CD4-positive, alpha-beta T cell treated with Interleukin-2 at 100 ng/mL for 4 hours (primary cell): ENCODE results near the gene SLC3A2.

Source experiments
- DNase-seq: peaks from one replicate; pipeline ENCODE4 v3.0.0-alpha.2; 2020; ENCODE audit warnings: low spot score

Gene SLC3A2

GRCh38 chr11:62881579-62882430 lies 1.1 kb downstream of the SLC3A2 start:
- DNase-seq: peak; percentile 95

DNA sequence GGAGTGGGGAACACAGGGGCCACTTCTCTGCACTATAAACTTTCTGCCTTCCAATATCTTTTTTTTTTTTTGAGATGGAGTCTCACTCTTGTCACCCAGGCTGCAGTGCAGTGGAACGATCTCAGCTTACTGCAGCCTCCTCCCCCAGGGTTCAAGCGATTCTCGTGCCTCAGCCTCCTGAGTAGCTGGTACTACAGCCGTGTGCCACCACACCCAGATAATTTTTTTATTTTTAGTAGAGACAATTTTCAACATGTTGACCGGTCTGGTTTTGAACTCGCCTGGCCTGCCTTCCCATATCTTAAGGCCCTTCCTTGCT lies 1.7 kb downstream of the SLC3A2 start:
- DNase-seq: no peak

DNA sequence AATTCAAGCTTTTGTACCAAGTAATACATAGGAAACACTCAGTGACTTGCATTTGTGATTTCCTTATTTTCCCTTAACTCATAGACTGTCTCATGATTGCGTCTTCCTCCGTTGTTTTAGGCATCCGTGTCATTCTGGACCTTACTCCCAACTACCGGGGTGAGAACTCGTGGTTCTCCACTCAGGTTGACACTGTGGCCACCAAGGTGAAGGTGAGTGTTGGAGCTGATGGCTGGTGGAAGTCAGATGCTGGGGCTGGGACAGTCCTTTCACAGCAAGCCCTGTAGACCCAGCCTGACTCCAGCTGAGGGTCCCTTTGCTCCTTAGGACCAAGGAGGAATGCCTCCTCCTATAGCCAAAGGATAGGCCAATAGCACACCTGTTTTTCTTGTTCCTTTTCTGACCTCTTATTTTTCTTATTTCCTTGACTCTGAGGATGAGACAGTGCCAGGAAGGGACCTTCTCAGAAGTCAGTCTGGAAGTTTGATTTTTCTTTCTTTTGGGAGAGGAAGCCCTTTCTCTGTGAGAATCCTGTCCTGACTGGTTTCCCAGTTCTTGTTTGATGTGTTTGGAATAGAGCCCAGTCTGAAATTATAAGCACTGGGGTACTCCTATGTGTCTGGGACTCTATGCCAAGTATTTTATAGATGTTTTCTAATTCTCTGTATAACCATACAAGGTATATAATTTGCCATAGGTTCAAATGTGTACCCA lies 2.2 kb downstream of the SLC3A2 start:
- no peak for DNase-seq

- no peak for DNase-seq
These were observed 3.0 kb downstream of the SLC3A2 start for GRCh38 chr11:62883673-62884072.

DNA sequence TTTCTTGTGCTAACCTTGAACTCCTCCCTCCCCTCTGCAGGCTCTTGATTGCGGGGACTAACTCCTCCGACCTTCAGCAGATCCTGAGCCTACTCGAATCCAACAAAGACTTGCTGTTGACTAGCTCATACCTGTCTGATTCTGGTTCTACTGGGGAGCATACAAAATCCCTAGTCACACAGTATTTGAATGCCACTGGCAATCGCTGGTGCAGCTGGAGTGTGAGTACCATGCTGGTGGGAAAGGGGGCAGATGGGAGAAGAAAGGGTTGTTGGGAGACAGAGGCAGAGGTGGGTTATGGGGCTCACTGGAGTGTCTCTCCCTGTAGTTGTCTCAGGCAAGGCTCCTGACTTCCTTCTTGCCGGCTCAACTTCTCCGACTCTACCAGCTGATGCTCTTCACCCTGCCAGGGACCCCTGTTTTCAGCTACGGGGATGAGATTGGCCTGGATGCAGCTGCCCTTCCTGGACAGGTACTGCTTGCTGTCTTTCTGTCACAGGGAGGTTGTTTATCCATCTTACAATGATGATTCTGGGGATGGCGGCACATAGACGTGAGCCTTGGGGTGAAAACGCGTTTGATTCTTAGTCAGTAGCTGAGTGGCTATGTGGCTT lies 4.5 kb downstream of the SLC3A2 start:
- DNase-seq: no peak

DNA sequence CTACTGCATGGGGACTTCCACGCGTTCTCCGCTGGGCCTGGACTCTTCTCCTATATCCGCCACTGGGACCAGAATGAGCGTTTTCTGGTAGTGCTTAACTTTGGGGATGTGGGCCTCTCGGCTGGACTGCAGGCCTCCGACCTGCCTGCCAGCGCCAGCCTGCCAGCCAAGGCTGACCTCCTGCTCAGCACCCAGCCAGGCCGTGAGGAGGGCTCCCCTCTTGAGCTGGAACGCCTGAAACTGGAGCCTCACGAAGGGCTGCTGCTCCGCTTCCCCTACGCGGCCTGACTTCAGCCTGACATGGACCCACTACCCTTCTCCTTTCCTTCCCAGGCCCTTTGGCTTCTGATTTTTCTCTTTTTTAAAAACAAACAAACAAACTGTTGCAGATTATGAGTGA lies 7.7 kb downstream of the SLC3A2 start:
- DNase-seq: no peak

- DNase-seq: no peak
These were observed 8.4 kb downstream of the SLC3A2 start for GRCh38 chr11:62889126-62889483.

DNA sequence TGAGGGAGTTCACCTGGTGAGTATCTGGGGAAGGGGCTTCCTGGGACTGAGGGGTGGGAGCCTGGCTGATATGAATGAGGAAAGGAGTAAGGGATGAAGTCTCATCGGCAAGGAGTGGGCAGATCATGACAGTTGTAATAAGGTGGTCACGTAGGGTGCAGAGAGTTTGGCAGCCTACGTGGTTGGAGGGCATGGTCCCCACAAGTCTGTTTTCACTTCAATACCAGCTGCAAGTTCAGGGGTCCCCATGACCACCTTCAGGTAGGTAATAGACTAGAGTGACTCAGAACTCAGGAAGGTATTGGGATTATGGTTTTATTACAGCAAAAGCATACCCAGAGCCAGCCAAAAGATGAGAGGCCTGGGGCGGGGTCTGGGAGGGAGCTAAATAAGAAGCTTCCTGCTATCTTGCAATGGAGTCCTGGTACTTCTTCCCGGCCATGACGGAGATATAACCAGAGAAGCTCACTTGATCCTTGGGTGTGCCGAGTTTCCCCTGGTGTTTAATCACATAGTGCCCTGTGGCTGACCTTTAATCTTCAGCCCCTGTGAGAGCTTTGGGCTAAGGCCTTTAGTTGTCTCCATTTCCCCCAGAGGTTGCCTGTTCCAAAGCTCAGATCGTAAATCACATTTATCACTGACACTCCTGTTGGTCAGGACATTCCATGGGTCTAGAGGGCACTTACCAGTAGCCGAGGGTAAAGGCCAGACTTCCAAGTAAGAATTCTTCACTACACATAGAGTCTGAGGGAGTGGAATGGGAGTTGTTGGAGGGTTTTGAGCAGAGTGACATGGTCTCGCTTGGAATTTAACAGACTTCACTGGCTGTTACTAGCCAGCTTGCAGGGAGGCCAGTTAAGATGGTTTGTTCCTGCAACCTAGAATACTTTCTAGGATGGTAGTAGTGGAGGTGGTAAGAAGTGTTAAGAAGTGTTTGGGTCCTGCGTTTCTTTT lies 9.1 kb downstream of the SLC3A2 start:
- DNase-seq: no peak

DNA sequence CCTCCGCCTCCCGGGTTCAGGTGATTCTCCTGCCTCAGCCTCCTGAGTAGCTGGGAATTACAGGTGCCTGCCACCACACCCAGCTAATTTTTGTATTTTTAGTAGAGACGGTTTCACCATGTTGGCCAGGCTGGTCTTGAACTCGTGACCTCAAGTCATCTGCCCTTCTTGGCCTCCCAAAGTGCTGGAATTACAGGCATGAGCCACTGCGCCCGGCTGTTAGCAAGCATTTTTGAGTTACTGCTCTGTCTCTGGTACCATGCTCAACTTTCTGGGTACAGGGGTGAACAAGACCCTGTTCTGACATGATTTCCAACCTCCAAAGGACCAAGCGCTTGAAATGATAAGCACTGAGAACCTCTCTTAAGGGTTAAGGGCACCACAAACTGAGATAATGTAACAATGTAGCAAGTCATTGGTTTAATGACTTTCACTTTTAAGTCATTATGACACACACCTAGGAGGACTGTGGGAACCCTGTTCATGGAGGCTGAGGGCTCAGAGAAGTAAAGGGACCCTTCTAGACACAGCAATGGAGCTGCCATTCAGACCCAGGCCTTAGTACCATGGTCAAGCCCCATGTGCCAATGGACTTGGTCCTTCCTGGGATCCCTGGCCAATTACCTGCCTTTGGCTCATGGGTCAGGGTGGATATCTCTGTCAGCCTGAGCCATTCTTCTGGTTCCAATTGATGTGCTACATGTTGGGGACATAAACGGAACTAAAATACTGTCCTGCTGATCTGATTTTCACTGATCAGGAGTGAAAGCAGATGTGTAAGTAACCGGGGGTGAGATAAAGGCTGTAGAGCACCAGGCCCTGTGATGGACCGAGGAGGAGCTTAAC lies 11.6 kb downstream of the SLC3A2 start:
- no peak for DNase-seq

DNA sequence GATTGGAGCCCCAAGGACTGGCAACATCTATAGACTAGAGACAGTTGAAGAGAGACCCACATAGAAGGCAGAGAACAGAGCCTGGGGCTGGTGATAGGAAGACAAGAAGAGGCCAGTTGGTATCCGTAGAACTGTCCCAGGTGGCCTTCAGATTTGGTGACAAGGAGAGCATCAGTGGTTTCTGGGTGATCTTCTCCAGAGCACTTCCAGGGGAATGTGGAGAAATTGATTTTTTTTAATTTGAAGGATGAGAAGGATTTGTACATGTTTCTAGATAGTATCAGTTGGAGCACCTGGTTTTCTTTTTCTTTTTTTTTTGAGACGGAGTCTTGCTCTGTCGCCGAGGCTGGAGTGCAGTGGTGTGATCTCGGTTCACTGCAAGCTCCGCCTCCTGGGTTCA lies 14.8 kb downstream of the SLC3A2 start:
- DNase-seq: no peak

DNA sequence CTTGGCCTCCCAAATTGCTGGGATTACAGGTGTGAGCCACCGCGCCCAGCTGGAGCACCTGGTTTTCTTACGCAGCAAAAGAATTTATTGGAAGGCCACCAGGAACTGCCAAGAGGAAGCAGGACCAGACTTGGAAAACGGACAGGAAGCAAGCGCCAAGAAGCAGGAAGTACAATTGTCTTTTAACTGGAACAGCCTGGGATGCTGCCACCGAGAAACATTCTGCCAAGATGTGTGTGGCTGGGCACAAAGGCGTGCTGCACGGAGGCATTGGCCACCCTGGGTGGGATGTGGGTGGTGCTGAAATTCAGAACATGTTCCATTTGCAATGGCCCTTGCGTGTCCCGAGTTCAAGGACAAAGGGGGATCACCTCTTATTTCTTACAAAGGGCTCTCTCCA lies 15.4 kb downstream of the SLC3A2 start:
- no peak for DNase-seq

DNA sequence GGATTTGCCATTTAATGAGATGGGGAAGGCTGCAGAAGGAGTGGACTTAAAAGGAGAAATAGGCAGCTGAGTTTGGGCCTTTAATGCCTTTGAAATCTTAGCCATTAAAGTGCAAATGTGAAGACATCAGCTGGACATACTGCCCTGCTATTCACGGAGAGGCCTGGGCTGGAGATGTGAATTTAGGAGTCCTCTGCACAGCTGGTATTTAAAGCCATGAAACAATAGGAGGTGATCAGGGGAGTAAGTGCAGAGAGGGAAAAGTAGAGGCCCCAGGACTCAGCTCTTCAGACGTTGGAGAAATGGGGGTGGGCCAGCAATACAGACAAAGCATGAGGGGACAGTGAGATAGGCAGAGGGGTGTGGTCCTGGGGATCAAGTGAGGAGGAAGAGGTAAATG lies 16.6 kb downstream of the SLC3A2 start:
- no peak for DNase-seq

GRCh38 chr11:62898027-62898426 lies 17.3 kb downstream of the SLC3A2 start:
- DNase-seq: no peak

GRCh38 chr11:62902932-62903331 lies 22.2 kb downstream of the SLC3A2 start:
- no peak for DNase-seq

DNA sequence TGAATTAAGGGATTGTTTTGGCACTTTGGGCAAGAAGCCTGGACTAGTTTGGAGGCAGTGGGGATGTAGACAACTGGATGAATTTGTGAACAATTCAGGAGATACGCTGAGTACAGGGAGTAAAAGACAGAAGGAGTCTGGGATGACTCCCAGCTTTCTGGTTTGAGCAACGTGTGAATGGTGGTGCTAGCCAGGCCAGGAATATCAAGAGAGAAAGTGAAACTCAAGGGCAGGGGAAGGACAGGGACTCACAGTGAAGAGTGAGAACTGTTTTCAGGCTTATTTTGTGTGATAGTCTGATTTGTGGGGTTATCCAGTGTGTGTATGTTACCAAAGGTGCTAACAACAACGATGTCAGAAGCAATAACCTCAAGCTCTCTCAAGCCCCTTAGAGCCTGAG lies 24.6 kb downstream of the SLC3A2 start:
- no peak for DNase-seq

DNA sequence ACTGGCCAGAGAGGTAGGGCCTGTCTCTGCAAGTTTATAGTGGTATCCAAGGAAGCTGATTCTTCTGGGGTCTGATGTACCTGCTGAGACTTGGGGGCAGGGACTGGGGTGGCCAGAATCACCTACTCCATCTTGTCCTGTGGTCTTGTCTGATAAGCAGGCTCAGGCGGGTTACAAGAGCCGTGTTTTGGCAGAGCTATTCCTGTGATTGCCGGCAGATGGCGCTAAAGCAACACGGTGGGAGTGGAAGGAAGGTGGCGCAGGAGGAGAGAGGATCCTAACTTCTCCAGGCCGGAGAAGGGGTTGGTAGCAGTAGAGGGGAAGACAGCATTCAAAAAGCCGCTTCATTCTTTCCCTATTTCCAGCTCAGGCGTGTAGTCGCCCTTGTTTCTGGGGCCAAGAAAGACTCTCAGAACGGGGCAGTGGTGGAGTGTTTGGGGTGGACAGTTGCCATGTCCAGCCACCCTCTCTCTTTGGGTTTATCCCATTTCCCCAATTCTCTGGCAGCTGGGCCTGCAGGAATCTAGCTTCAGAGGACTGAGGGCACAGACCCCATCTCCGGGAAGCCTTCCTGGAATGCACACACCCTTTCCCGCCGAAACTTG lies 25.3 kb downstream of the SLC3A2 start:
- peak; percentile 79 for DNase-seq

DNA sequence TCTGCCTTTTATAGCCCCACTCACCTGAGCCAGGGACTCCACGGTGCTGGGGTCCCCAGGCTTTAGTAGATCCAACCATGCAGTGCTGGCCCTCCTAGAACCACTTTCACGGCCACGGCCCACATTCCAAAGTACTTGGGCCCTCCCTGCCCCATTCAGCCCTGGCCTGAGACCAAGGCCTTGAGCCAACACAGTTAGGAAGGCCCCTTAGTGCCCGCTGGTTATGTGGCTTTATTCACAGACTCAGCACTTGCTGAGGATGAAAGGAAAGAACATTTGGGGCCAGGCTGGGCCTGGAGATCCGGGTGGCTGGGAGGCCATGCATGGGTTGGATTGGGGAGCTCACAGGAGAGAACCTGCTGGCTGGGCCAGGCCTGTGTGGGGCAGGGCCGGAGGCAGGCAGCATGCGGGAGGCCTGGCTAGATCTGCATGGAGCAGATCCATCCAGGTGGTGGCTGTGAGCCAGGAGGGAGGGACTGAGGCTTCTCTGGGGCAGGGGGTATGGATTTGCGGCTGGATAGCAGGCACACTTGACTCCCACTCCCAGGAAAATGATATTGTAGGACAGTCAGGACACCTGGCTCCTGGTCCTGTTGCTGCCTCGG lies 27.9 kb downstream of the SLC3A2 start:
- no peak for DNase-seq

GRCh38 chr11:62909107-62909894 lies 28.6 kb downstream of the SLC3A2 start:
- DNase-seq: no peak

DNA sequence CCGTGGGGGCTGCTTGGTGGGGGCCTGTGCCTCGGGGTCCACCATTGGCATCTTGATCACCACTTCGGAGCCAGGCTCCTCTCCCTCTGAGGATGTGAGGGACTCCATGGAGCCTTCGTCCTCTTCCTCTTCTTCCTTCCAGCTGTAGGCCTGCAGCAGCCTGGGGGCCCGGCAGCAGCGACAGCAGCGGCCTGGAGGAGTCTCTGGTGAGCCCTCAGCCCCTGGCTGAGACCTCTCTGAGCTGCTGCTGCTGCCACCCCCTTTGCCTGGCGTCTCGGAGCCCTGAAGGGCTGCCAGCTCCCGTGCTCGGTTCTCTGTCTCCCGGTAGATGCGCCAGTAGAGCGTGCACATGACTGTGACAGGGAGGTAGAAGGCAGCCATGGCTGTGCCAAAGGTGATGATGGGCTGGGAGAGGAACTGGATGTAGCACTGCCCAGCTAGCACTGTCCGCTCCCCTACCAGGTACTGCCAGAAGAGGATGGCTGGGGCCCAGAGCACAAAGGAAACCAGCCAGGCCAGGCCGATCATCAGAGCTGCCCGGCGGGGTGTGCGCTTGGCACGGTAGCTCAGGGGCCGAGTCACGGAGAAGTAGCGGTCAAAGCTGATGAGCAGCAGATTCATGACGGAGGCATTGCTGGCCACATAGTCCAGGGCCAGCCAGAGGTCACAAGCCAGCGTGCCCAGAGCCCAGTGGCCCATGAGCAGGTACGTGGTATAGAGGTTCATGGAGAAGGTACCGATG lies 29.6 kb downstream of the SLC3A2 start:
- no peak for DNase-seq
